K562 (cell line): ENCODE measurements around the gene FAM43B. TPM values are rescaled to one million over a fixed set of nuclear protein-coding genes. Genes with fewer than 3 reads are reported as not detected.

Experiments used
- ADNP ChIP-seq: fragments of 200-800 bp; sonication (Bioruptor generic); IDR thresholded peaks from 2 replicates; pipeline ENCODE4 v1.6.1; 2016; ENCODE audit warnings: missing genetic modification characterization, missing compliant biosample characterization
- CBFA2T3 ChIP-seq: fragments of 450-650 bp; IDR thresholded peaks from 2 replicates; pipeline ENCODE4 v1.6.1; 2017
- CBX3 ChIP-seq, 2 experiments: IDR thresholded peaks; 1 replicate in 1 of 2; 2 replicates in 1 of 2; pipeline ENCODE4 v1.6.1; 2012; ENCODE audit warnings: inconsistent platforms in 2 of 2, low read length in 2 of 2, borderline replicate concordance in 1 of 2, control low read depth in 1 of 2
- CEBPG ChIP-seq, 3 experiments: fragments of 200-800 bp in 1 of 3; sonication (Bioruptor generic) in 1 of 3; sonication (generic) in 1 of 3; formaldehyde crosslinking in 1 of 3; IDR thresholded peaks in 2 of 3; conservative IDR thresholded peaks in 1 of 3; 2 replicates each; pipeline versions ENCODE4 v1.6.1 to v1.8.0; 2016 to 2022; ENCODE audit warnings: missing compliant biosample characterization in 2 of 3, missing genetic modification characterization in 2 of 3, mild to moderate bottlenecking in 1 of 3, missing genetic modification reagents in 1 of 3
- CHD4 ChIP-seq: fragments of 200-600 bp; sonication (generic); IDR thresholded peaks from 3 replicates; pipeline ENCODE4 v1.6.1; 2012; ENCODE audit warnings: low read depth, mild to moderate bottlenecking, mixed read lengths, low read length, inconsistent platforms; ENCODE audit not compliant: insufficient read depth, insufficient replicate concordance, poor library complexity, severe bottlenecking
- E2F3 ChIP-seq: fragments of 250-450 bp; sonication (Bioruptor Pico); IDR thresholded peaks from 2 replicates; pipeline ENCODE4 v1.4.0; 2020; ENCODE audit warnings: mild to moderate bottlenecking
- GMEB1 ChIP-seq: fragments of 250-450 bp; sonication (Bioruptor Pico); IDR thresholded peaks from 2 replicates; pipeline ENCODE4 v1.4.0; 2020; ENCODE audit warnings: mild to moderate bottlenecking
- HCFC1 ChIP-seq: IDR thresholded peaks from 2 replicates; pipeline ENCODE4 v1.6.1; 2012; ENCODE audit warnings: low read depth, low read length, improper control_type of control experiment
- KLF16 ChIP-seq: IDR thresholded peaks from 2 replicates; pipeline ENCODE4 v1.6.1; 2016; ENCODE audit warnings: antibody characterized with exemption
- MITF ChIP-seq: IDR thresholded peaks from 2 replicates; pipeline ENCODE4 v1.6.1; 2014; ENCODE audit warnings: antibody characterized with exemption
- NCOR1 ChIP-seq: fragments of 450-650 bp; IDR thresholded peaks from 2 replicates; pipeline ENCODE4 v1.6.1; 2016; ENCODE audit warnings: mild to moderate bottlenecking, moderate library complexity
- NR4A1 ChIP-seq, 2 experiments: fragments of 250-450 bp in 1 of 2; fragments of 450-650 bp in 1 of 2; sonication (Bioruptor Pico) in 1 of 2; IDR thresholded peaks; 2 replicates each; pipeline versions ENCODE4 v1.4.0 to v1.6.1; 2016 to 2020; ENCODE audit warnings: mild to moderate bottlenecking in 2 of 2, missing compliant biosample characterization in 1 of 2, missing genetic modification characterization in 1 of 2, moderate library complexity in 1 of 2
- TCF3 ChIP-seq: sonication (generic); formaldehyde crosslinking; IDR thresholded peaks from 2 replicates; pipeline ENCODE4 v1.4.0; 2020; ENCODE audit warnings: mild to moderate bottlenecking, missing genetic modification reagents
- TRIM25 ChIP-seq: fragments of 450-650 bp; IDR thresholded peaks from 2 replicates; pipeline ENCODE4 v1.7.0; 2016; ENCODE audit warnings: borderline replicate concordance
- U2AF1 ChIP-seq: fragments of 200-400 bp; formaldehyde crosslinking; optimal IDR thresholded peaks from 2 replicates; pipeline ENCODE3; 2017; ENCODE audit warnings: mild to moderate bottlenecking, low read depth, low read length, moderate library complexity
- UBTF ChIP-seq, 2 experiments: IDR thresholded peaks; 2 replicates each; pipeline ENCODE4 v1.6.1; 2012; ENCODE audit warnings: improper control_type of control experiment in 2 of 2, low read depth in 2 of 2, low read length in 2 of 2, borderline replicate concordance in 1 of 2
- ZFX ChIP-seq: sonication (generic); formaldehyde crosslinking; IDR thresholded peaks from 2 replicates; pipeline ENCODE4 v1.8.0; 2022; ENCODE audit warnings: mild to moderate bottlenecking, missing genetic modification reagents, moderate library complexity
- ZKSCAN1 ChIP-seq: fragments of 150-350 bp; IDR thresholded peaks from 2 replicates; pipeline ENCODE4 v1.6.1; 2016; ENCODE audit warnings: low read depth, low read length
- ZNF583 ChIP-seq: fragments of 250-450 bp; sonication (Bioruptor Pico); IDR thresholded peaks from 2 replicates; pipeline ENCODE4 v1.4.0; 2020
- ZNF586 ChIP-seq: fragments of 450-650 bp; formaldehyde crosslinking; conservative IDR thresholded peaks from 2 replicates; pipeline ENCODE4 v1.4.0; 2020; ENCODE audit warnings: mild to moderate bottlenecking, moderate library complexity
- polyA plus RNA-seq, 8 experiments: library from polyadenylated mRNA; depleted of rRNA in 4 of 8; stranded (reverse) in 5 of 8; unstranded in 3 of 8; fragments of >200 nt; fragmentation: Nextera tagmentation in 2 of 8; fragmentation: Illumina TruSeq in 1 of 8; extraction: Ambion mirVana in 2 of 8; extraction: Trizol in 1 of 8; gene quantifications; 2 replicates each; pipeline versions ENCODE4 v1.2.1 to v1.2.3, GENCODE V29; 2011 to 2014; ENCODE audit warnings: inconsistent platforms in 1 of 8, missing spikeins in 1 of 8
- total RNA-seq, 7 experiments: library from RNA; depleted of rRNA in 6 of 7; stranded (reverse); fragments of >200 nt in 6 of 7; fragmentation: Illumina TruSeq in 2 of 7; extraction: Trizol in 2 of 7; gene quantifications; 2 replicates each; pipeline versions ENCODE4 v1.2.1 to v1.2.3, GENCODE V29; 2011 to 2021; ENCODE audit warnings: low replicate concordance in 1 of 7

FAM43B gene
- total and polyA plus RNA-seq, 9 of the 15 experiments (the other 6 are each of a cell fraction or from before 2014, with no cell fraction given): not detected

- TF ChIP-seq UBTF (IDR thresholded peaks at IDR 0.05; ENCODE audit: borderline replicate concordance in 1 of 2, low read depth in 2 of 2, low read length in 2 of 2) (no peak), E2F3 (CRISPR knock-in tag) (no peak), ZFX (CRISPR knock-in tag) (no peak), NR4A1 (CRISPR knock-in tag; IDR thresholded peaks at IDR 0.05) (no peak), NR4A1 (tag; IDR thresholded peaks at IDR 0.05) (no peak), ZKSCAN1 (no peak), CBFA2T3 (no peak), TCF3 (no peak), CHD4 (peak; percentile 91), CEBPG (CRISPR knock-in tag; IDR thresholded peaks at IDR 0.05) (no peak), CEBPG (tag; conservative IDR thresholded peaks at IDR 0.05 in 1 of 2, IDR thresholded peaks at IDR 0.05 in 1 of 2) (no peak), HCFC1 (no peak), U2AF1 (no peak), ADNP (tag) (peak; percentile 89), GMEB1 (no peak), KLF16 (peak; percentile 68), ZNF586 (CRISPR knock-in tag) (no peak), NCOR1 (no peak), ZNF583 (CRISPR knock-in tag) (no peak), MITF (no peak), TRIM25 (no peak), CBX3 (IDR thresholded peaks at IDR 0.05; ENCODE audit: borderline replicate concordance in 1 of 2, low read length in 2 of 2) (0 out of 3 replicates have a peak, but pooled peaks of 1 of the 2 experiments have one; percentile 3)
Measured at GRCh38 chr1:20521960-20522861, 30.2 kb upstream of the FAM43B start (continued).
